Osteoblast (primary cell): Measurements from ENCODE around the gene DNLZ. TPM values are rescaled to one million over a fixed set of nuclear protein-coding genes. Genes with fewer than 3 reads are reported as not detected.

Source experiments
- DNase-seq: peaks from one replicate; pipeline ENCODE4 v3.0.0; 2011; ENCODE audit warnings: low spot score, mixed read lengths; ENCODE audit not compliant: insufficient read length; ENCODE audit errors: missing footprints
- H2AFZ ChIP-seq: 2 replicates; pipeline ENCODE4 v1.6.0; 2011; ENCODE audit warnings: mild to moderate bottlenecking, low read length
- H3K27ac ChIP-seq: 2 replicates; pipeline ENCODE4 v1.5.1; 2011; ENCODE audit warnings: mild to moderate bottlenecking, low read depth, low read length, moderate library complexity
- H3K27me3 ChIP-seq: 2 replicates; pipeline ENCODE4 v1.6.0; 2012; ENCODE audit warnings: mild to moderate bottlenecking, control low read depth, inconsistent platforms, low read length, moderate library complexity; ENCODE audit not compliant: insufficient read depth
- H3K36me3 ChIP-seq: 2 replicates; pipeline ENCODE4 v1.5.1; 2011; ENCODE audit warnings: mild to moderate bottlenecking, low read length, control low read depth, moderate library complexity; ENCODE audit not compliant: insufficient read depth
- H3K4me1 ChIP-seq: 2 replicates; pipeline ENCODE4 v1.5.1; 2011; ENCODE audit warnings: mild to moderate bottlenecking, low read length, control low read depth, moderate library complexity; ENCODE audit not compliant: insufficient read depth
- H3K4me2 ChIP-seq: 2 replicates; pipeline ENCODE4 v1.6.0; 2011; ENCODE audit warnings: mild to moderate bottlenecking, low read length; ENCODE audit not compliant: insufficient read depth
- H3K4me3 ChIP-seq: fragments of 200-600 bp; sonication (generic); 3 replicates; pipeline ENCODE4 v1.5.1; 2012; ENCODE audit warnings: mild to moderate bottlenecking, low read length, inconsistent platforms; ENCODE audit not compliant: insufficient read depth
- H3K79me2 ChIP-seq: 2 replicates; pipeline ENCODE4 v1.6.0; 2012; ENCODE audit warnings: mild to moderate bottlenecking, low read length, control low read depth, inconsistent platforms; ENCODE audit not compliant: insufficient read depth
- H3K9me3 ChIP-seq: 2 replicates; pipeline ENCODE4 v1.5.1; 2011; ENCODE audit warnings: low read depth, low read length, control low read depth
- H4K20me1 ChIP-seq: 2 replicates; pipeline ENCODE4 v1.6.0; 2012; ENCODE audit warnings: mild to moderate bottlenecking, low read length, control low read depth; ENCODE audit not compliant: insufficient read depth
- total RNA-seq: library from RNA; depleted of rRNA; stranded (reverse); fragments of >200 nt; gene quantifications from 2 replicates; pipeline ENCODE4 v1.2.3, GENCODE V29; 2012
- TF ChIP-seq, protein P1 (sequence below): IDR thresholded peaks from 2 replicates; pipeline ENCODE4 v1.5.1; 2011; ENCODE audit warnings: mild to moderate bottlenecking, low read depth, low read length, moderate library complexity; ENCODE audit errors: extremely low read depth

DNLZ gene
- total RNA-seq, 1 donor = 4.3 TPM

DNA sequence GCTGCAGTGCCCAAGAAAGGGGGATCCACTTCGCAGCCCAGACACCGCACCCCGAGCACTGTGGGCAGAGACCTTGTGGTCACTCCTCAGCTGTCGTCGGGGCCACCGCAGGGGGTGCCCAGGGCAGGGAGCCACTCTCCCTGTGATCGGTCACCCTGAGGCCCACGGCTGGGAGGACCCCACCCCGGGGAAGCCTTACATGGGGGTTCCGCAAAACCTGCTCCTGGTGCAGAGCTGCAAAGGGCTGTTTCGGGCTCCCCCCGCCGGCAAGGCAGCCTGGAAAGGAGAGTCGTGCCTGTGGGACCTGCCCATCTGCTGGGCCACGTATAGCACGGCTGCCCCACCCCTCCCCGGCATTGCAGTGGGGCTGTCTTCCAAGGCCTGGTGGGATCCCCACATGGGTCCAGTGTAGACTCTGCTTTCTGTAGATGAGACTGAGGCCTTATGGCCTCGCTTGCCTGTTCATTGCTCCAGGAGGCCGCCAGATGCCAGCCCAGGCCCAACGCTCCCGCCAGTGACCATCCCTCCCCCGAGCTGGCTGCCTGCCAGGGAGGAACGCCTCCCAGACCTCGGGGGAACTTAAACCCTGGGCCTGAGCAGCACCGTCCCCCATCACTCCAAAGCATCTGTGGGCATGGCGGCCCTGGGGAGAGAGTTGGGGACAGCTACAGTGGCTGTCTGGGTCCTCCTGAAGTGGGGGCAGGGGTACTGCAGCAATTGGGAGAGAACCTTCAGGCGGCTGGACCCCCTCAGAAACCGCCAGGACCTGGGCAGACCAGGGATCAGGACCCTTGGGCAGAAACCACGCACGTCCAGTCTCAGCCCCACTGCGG is 1.6 kb upstream of the DNLZ start:
- H3K27ac ChIP-seq = no peak overlapping the region
- peaks cover 12% of the 10 kb centered on the region for H3K79me2 ChIP-seq
- H3K4me1 ChIP-seq = peaks cover 24% of the 10 kb centered on the region
- no peak for DNase-seq
- no peaks in the 10 kb centered on the region for H3K9me3 ChIP-seq
- H2AFZ ChIP-seq = no peak overlapping the region
- TF ChIP-seq, protein P1, sequence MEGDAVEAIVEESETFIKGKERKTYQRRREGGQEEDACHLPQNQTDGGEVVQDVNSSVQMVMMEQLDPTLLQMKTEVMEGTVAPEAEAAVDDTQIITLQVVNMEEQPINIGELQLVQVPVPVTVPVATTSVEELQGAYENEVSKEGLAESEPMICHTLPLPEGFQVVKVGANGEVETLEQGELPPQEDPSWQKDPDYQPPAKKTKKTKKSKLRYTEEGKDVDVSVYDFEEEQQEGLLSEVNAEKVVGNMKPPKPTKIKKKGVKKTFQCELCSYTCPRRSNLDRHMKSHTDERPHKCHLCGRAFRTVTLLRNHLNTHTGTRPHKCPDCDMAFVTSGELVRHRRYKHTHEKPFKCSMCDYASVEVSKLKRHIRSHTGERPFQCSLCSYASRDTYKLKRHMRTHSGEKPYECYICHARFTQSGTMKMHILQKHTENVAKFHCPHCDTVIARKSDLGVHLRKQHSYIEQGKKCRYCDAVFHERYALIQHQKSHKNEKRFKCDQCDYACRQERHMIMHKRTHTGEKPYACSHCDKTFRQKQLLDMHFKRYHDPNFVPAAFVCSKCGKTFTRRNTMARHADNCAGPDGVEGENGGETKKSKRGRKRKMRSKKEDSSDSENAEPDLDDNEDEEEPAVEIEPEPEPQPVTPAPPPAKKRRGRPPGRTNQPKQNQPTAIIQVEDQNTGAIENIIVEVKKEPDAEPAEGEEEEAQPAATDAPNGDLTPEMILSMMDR = no peak
- no peak overlapping the region for H3K4me2 ChIP-seq
- H3K27me3 ChIP-seq = no peaks in the 10 kb centered on the region
- no peaks in the 10 kb centered on the region for H3K36me3 ChIP-seq
- H3K4me3 ChIP-seq = no peak overlapping the region
- peaks cover 10% of the 10 kb centered on the region for H4K20me1 ChIP-seq

DNA sequence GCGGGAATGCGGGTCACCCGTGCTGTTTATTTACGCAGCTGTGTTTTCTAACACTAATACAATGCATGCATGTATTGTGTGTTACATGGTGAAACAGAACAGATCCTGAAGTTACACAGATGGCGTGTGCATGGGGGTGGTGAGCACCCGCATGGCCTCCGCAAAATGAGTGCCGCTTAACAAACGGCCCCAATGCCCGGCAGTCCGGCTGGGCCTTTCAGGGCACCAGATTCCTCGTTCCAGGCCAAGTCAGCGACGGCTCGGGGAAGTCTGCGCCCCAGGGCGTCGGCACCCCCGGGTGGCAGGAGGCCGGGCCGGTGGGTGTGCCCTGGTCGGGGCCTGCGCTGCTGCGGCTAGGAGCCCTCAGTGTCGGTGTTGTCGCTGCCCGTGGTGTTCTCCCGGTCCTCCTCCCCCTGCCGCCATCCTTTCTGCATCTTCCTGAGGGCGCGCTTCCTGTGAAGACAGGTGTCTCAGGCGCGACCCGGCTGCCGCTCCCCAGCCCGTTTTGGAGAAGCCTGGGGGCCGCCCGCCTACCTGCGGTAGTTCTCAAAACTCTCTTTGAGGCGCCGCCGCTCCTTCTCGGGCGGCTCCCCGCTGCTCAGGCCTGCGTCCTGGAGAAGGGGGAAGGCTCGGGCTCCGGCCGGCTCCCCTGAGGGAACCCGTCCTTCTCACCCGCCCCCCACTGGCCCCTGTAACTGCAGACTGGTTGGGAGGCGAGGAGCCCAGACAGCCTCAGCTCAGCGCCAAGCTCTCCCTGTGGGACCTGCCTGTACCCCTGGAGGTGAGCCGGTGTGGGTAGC is 605 bp upstream of the DNLZ start:
- H3K4me2 ChIP-seq = peak overlapping the region; percentile 60
- no peaks in the 10 kb centered on the region for H3K9me3 ChIP-seq
- H3K27me3 ChIP-seq = no peaks in the 10 kb centered on the region
- TF ChIP-seq, protein P1 = no peak
- H3K4me3 ChIP-seq = peak overlapping the region; percentile 85
- peaks cover 10% of the 10 kb centered on the region for H4K20me1 ChIP-seq
- H3K79me2 ChIP-seq = peaks cover 12% of the 10 kb centered on the region
- no peak for DNase-seq
- no peak overlapping the region for H3K27ac ChIP-seq
- no peak overlapping the region for H2AFZ ChIP-seq
- no peaks in the 10 kb centered on the region for H3K36me3 ChIP-seq
- H3K4me1 ChIP-seq = peaks cover 24% of the 10 kb centered on the region

DNA sequence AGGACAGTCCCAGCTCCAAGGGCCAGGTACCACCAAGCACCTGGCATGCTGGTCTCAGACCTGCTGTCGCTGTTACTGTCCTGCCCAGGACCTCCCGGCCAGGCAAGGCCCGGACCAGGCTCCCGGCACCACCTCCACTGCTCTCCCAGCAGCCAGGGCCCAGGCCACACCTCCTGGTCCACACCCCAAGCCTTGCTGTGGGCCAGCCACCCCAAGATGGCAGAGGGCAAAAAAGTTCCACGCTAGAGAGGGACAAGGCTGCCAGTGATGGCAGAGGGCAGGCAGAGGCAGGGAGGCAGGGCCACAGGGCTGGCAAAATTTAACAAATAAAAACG is 1.1 kb downstream of the DNLZ start:
- H4K20me1 ChIP-seq = peaks cover 10% of the 10 kb centered on the region
- peaks cover 7% of the 10 kb centered on the region for H3K36me3 ChIP-seq
- TF ChIP-seq, protein P1 = no peak
- no peak overlapping the region for H2AFZ ChIP-seq
- no peaks in the 10 kb centered on the region for H3K9me3 ChIP-seq
- no peak overlapping the region for H3K27ac ChIP-seq
- H3K4me2 ChIP-seq = peak overlapping the region; percentile 67
- DNase-seq = no peak
- peaks cover 12% of the 10 kb centered on the region for H3K79me2 ChIP-seq
- H3K4me3 ChIP-seq = no peak overlapping the region
- H3K4me1 ChIP-seq = peaks cover 24% of the 10 kb centered on the region
- H3K27me3 ChIP-seq = no peaks in the 10 kb centered on the region
